WERI-Rb-1 (cell line): Measurements from ENCODE around the gene ESYT1.

Experiments used
- DNase-seq: peaks from one replicate; pipeline ENCODE4 v3.0.0-alpha.2; 2020
- H3K27ac ChIP-seq: fragments of 250-450 bp; sonication (Bioruptor Pico); 2 replicates; pipeline ENCODE4 v1.5.1; 2020; ENCODE audit warnings: mild to moderate bottlenecking, moderate library complexity
- H3K27me3 ChIP-seq: fragments of 250-450 bp; sonication (Bioruptor Pico); 2 replicates; pipeline ENCODE4 v1.5.1; 2021; ENCODE audit warnings: mild to moderate bottlenecking, low read depth, moderate library complexity; ENCODE audit not compliant: insufficient read depth, severe bottlenecking
- H3K36me3 ChIP-seq: fragments of 250-450 bp; sonication (Bioruptor Pico); 2 replicates; pipeline ENCODE4 v1.5.1; 2020; ENCODE audit warnings: mild to moderate bottlenecking, moderate library complexity
- H3K4me3 ChIP-seq: 2 replicates; pipeline ENCODE4 v1.5.1; 2011; ENCODE audit warnings: low read depth, mild to moderate bottlenecking, control low read depth, low read length
- H3K9me3 ChIP-seq: fragments of 250-450 bp; sonication (Bioruptor Pico); 2 replicates; pipeline ENCODE4 v1.5.1; 2021; ENCODE audit warnings: mild to moderate bottlenecking, moderate library complexity; ENCODE audit not compliant: severe bottlenecking
- CTCF ChIP-seq: IDR thresholded peaks from 2 replicates; pipeline ENCODE4 v1.5.1; 2011; ENCODE audit warnings: low read depth, mild to moderate bottlenecking, control low read depth, inconsistent platforms, low read length

ESYT1 gene

GRCh38 chr12:56127888-56128669 lies at the start of gene ESYT1:
TSS of gene ESYT1 (plus strand) at chr12:56128267. CDS start at chr12:56128320, 53 bp downstream.
- no peak for TF ChIP-seq CTCF
- Histone ChIP-seq H3K36me3 (peaks cover 28% of the 10 kb centered on the region), H3K27ac (peak within 1 kb of the TSS; percentile 76), H3K4me3 (peak within 1 kb of the TSS; percentile 78), H3K9me3 (no peaks in the 10 kb centered on the region), H3K27me3 (no peaks in the 10 kb centered on the region)
- peak; percentile 99 for DNase-seq

GRCh38 chr12:56078427-56078826 lies 49.6 kb upstream of the ESYT1 start:
- Histone ChIP-seq H3K27ac (peak overlapping the region; percentile 90), H3K4me3 (peak overlapping the region; percentile 48), H3K9me3 (no peaks in the 10 kb centered on the region), H3K27me3 (no peaks in the 10 kb centered on the region), H3K36me3 (no peaks in the 10 kb centered on the region)
- no peak for DNase-seq
- no peak for TF ChIP-seq CTCF

GRCh38 chr12:56078931-56079722 lies 48.9 kb upstream of the ESYT1 start:
- H3K36me3 ChIP-seq = no peaks in the 10 kb centered on the region
- peak overlapping the region; percentile 48 for H3K4me3 ChIP-seq
- no peaks in the 10 kb centered on the region for H3K9me3 ChIP-seq
- peak; percentile 95 for DNase-seq
- peak overlapping the region; percentile 90 for H3K27ac ChIP-seq
- no peaks in the 10 kb centered on the region for H3K27me3 ChIP-seq
- TF ChIP-seq CTCF = peak; percentile 80

- Histone ChIP-seq H3K36me3 (no peaks in the 10 kb centered on the region), H3K4me3 (peak within 1 kb of the TSS; percentile 48), H3K27me3 (no peaks in the 10 kb centered on the region), H3K27ac (peak within 1 kb of the TSS; percentile 90), H3K9me3 (no peaks in the 10 kb centered on the region)
- peak; percentile 63 for DNase-seq
- no peak for TF ChIP-seq CTCF
Observed at GRCh38 chr12:56079723-56080555, 48.1 kb upstream of the ESYT1 start, which contains the start of gene ERBB3. TSS of gene ERBB3 (plus strand) at chr12:56080165. CDS start at chr12:56080301, 136 bp downstream.

- Histone ChIP-seq H3K27ac (no peak overlapping the region), H3K27me3 (no peaks in the 10 kb centered on the region), H3K4me3 (no peak overlapping the region), H3K36me3 (no peaks in the 10 kb centered on the region), H3K9me3 (no peaks in the 10 kb centered on the region)
- DNase-seq = no peak
- no peak for TF ChIP-seq CTCF
Observed at GRCh38 chr12:56080556-56081138, 47.4 kb upstream of the ESYT1 start.
